H9 (cell line): ENCODE results near the gene IGLL1. TPM values are rescaled to one million over a fixed set of nuclear protein-coding genes. Genes with fewer than 3 reads are reported as not detected.

Experiments
- DNase-seq: peaks from one replicate; pipeline ENCODE4 v3.0.0-alpha.2; 2017
- H2AFZ ChIP-seq: one replicate; pipeline ENCODE4 v1.6.1; 2013; ENCODE audit warnings: mild to moderate bottlenecking, low read length, control low read depth, moderate library complexity
- H2AK5ac ChIP-seq: 2 replicates; pipeline ENCODE4 v1.6.1; 2013; ENCODE audit warnings: low read length, control low read depth, mixed read lengths; ENCODE audit not compliant: insufficient read length
- H2BK120ac ChIP-seq: one replicate; pipeline ENCODE4 v1.6.1; 2013; ENCODE audit warnings: low read depth, mild to moderate bottlenecking, low read length, control low read depth, inconsistent platforms; ENCODE audit not compliant: poor library complexity, severe bottlenecking
- H2BK12ac ChIP-seq: 2 replicates; pipeline ENCODE4 v1.6.1; 2013; ENCODE audit warnings: low read length, control low read depth, mixed read lengths, low read depth; ENCODE audit not compliant: insufficient read length
- H2BK15ac ChIP-seq: 2 replicates; pipeline ENCODE4 v1.6.1; 2013; ENCODE audit warnings: low read depth, low read length, control low read depth
- H2BK20ac ChIP-seq: one replicate; pipeline ENCODE4 v1.6.1; 2013; ENCODE audit warnings: low read depth, mild to moderate bottlenecking, low read length, control low read depth, inconsistent platforms; ENCODE audit not compliant: poor library complexity, severe bottlenecking
- H2BK5ac ChIP-seq: 2 replicates; pipeline ENCODE4 v1.6.1; 2013; ENCODE audit warnings: low read length, control low read depth, mixed read lengths; ENCODE audit not compliant: insufficient read length
- H3K14ac ChIP-seq: 2 replicates; pipeline ENCODE4 v1.6.1; 2013; ENCODE audit warnings: low read length, control low read depth; ENCODE audit not compliant: insufficient read depth
- H3K18ac ChIP-seq: 2 replicates; pipeline ENCODE4 v1.6.1; 2013; ENCODE audit warnings: low read depth, mild to moderate bottlenecking, mixed read lengths, low read length, control low read depth; ENCODE audit not compliant: insufficient read length
- H3K23ac ChIP-seq: 2 replicates; pipeline ENCODE4 v1.6.1; 2013; ENCODE audit warnings: low read length, control low read depth, mixed read lengths, low read depth; ENCODE audit not compliant: insufficient read length
- H3K23me2 ChIP-seq: 2 replicates; pipeline ENCODE4 v1.6.1; 2013; ENCODE audit warnings: low read depth, mild to moderate bottlenecking, mixed read lengths, low read length, control low read depth; ENCODE audit not compliant: insufficient read length, poor library complexity, severe bottlenecking
- H3K27ac ChIP-seq: 2 replicates; pipeline ENCODE4 v1.5.1; 2013; ENCODE audit warnings: low read length, control low read depth, mixed read lengths, low read depth; ENCODE audit not compliant: insufficient read length
- H3K27me3 ChIP-seq: 2 replicates; pipeline ENCODE4 v1.6.1; 2013; ENCODE audit warnings: low read length, control low read depth, inconsistent platforms; ENCODE audit not compliant: insufficient read depth
- H3K4ac ChIP-seq: 2 replicates; pipeline ENCODE4 v1.6.1; 2013; ENCODE audit warnings: low read depth, mild to moderate bottlenecking, control low read depth, inconsistent platforms, low read length, moderate library complexity
- H3K4me1 ChIP-seq: 2 replicates; pipeline ENCODE4 v1.6.1; 2013; ENCODE audit warnings: low read length, control low read depth, inconsistent platforms; ENCODE audit not compliant: insufficient read depth
- H3K4me2 ChIP-seq: 2 replicates; pipeline ENCODE4 v1.6.1; 2013; ENCODE audit warnings: low read length, control low read depth, mixed read lengths; ENCODE audit not compliant: insufficient read length, insufficient read depth
- H3K56ac ChIP-seq: 2 replicates; pipeline ENCODE4 v1.6.1; 2013; ENCODE audit warnings: low read depth, mild to moderate bottlenecking, mixed read lengths, low read length, control low read depth; ENCODE audit not compliant: insufficient read length
- H3K79me1 ChIP-seq: 2 replicates; pipeline ENCODE4 v1.6.1; 2013; ENCODE audit warnings: low read depth, mild to moderate bottlenecking, moderate library complexity, low read length, control low read depth, inconsistent platforms; ENCODE audit not compliant: insufficient read depth, poor library complexity, severe bottlenecking
- H3K79me2 ChIP-seq: 2 replicates; pipeline ENCODE4 v1.6.1; 2013; ENCODE audit warnings: low read length, control low read depth, inconsistent platforms; ENCODE audit not compliant: insufficient read depth
- H3K9ac ChIP-seq: 2 replicates; pipeline ENCODE4 v1.6.1; 2013; ENCODE audit warnings: low read length, control low read depth, mixed read lengths; ENCODE audit not compliant: insufficient read length; ENCODE audit errors: extremely low read depth
- H3K9me3 ChIP-seq: one replicate; pipeline ENCODE4 v1.6.1; 2013; ENCODE audit warnings: low read depth, low read length, inconsistent platforms; ENCODE audit not compliant: control insufficient read depth
- H3T11ph ChIP-seq: one replicate; pipeline ENCODE4 v1.6.1; 2013; ENCODE audit warnings: mild to moderate bottlenecking, low read length, control low read depth, inconsistent platforms
- H4K20me1 ChIP-seq: one replicate; pipeline ENCODE4 v1.6.1; 2013; ENCODE audit not compliant: control insufficient read depth, insufficient read length, insufficient read depth
- H4K5ac ChIP-seq: 2 replicates; pipeline ENCODE4 v1.6.1; 2013; ENCODE audit warnings: low read depth, mild to moderate bottlenecking, mixed read lengths, low read length, control low read depth; ENCODE audit not compliant: insufficient read length
- H4K8ac ChIP-seq: replicated peaks from 2 replicates; pipeline ENCODE4 v1.6.1; 2013; ENCODE audit warnings: low read length, control low read depth, mixed read lengths, low read depth; ENCODE audit not compliant: insufficient read length
- H4K91ac ChIP-seq: 2 replicates; pipeline ENCODE4 v1.6.1; 2013; ENCODE audit warnings: low read depth, mild to moderate bottlenecking, moderate library complexity, mixed read lengths, low read length, control low read depth; ENCODE audit not compliant: insufficient read length
- H3K27ac Mint-ChIP-seq, 3 experiments: 2 replicates in 2 of 3; 3 replicates in 1 of 3; pipeline ENCODE4 v1.8.0; 2020 to 2021; ENCODE audit warnings: mixed read lengths in 3 of 3, mild to moderate bottlenecking in 1 of 3, moderate library complexity in 1 of 3
- H3K27me3 Mint-ChIP-seq: 2 replicates; pipeline ENCODE4 v1.8.0; 2021; ENCODE audit warnings: low read depth, mild to moderate bottlenecking, moderate library complexity, mixed read lengths
- H3K36me3 Mint-ChIP-seq, 3 experiments: 2 replicates in 2 of 3; 3 replicates in 1 of 3; pipeline ENCODE4 v1.8.0; 2020 to 2021; ENCODE audit warnings: low read depth in 3 of 3, mixed read lengths in 3 of 3; ENCODE audit not compliant: insufficient read depth in 1 of 3
- H3K4me1 Mint-ChIP-seq, 2 experiments: 2 replicates each; pipeline ENCODE4 v1.8.0; 2020; ENCODE audit warnings: mixed read lengths in 2 of 2
- H3K4me3 Mint-ChIP-seq, 2 experiments: 2 replicates in 1 of 2; 3 replicates in 1 of 2; pipeline ENCODE4 v1.8.0; 2020 to 2021; ENCODE audit warnings: mild to moderate bottlenecking in 2 of 2, mixed read lengths in 2 of 2, moderate library complexity in 1 of 2
- H3K9me3 Mint-ChIP-seq, 2 experiments: 2 replicates in 1 of 2; 3 replicates in 1 of 2; pipeline ENCODE4 v1.8.0; 2020; ENCODE audit warnings: mild to moderate bottlenecking in 2 of 2, mixed read lengths in 2 of 2, moderate library complexity in 1 of 2
- WGBS: extraction: QIAGEN DNeasy Blood & Tissue Kit; methylation state at CpG from one replicate; pipeline ENCODE4 v1.1.7; 2013; ENCODE audit warnings: missing lambda C conversion rate, low lambda C conversion rate, mixed read lengths; ENCODE audit not compliant: insufficient read length; ENCODE audit errors: extremely low coverage; 5-methylcytosine and 5-hydroxymethylcytosine counted together
- total RNA-seq: library from RNA; stranded (reverse); gene quantifications from 2 replicates; pipeline ENCODE4 v1.2.1, GENCODE V29; 2021
- TF ChIP-seq, protein P1 (sequence below): fragments of 200-600 bp; sonication (generic); conservative IDR thresholded peaks from 3 replicates; pipeline ENCODE4 v1.8.0; 2021; ENCODE audit warnings: antibody characterized with exemption, mild to moderate bottlenecking

Gene IGLL1
- total RNA-seq, 1 experiment from 2014 or later: not detected

DNA sequence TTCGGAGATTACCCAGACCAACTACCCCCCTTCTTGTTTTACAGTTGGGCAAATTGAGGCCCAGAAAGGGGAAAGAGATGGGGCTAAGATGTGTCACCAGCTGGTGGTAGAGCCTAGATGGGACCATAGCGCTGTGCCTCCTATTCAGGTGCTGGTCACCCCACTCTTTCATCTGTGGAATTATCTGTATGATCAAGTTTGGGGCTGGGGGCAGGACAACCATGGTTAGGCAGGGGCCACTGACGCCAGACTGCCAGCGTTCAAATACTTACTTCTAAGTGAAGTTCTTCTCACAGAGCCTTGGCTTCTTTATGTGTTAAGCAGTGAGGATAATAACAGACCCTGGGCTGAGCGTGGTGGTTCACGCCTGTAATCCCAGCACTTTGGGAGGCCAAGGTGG is 55.9 kb downstream of the IGLL1 start:
- Histone ChIP-seq H3K27me3 (peaks cover 3% of the 10 kb centered on the region; the same call in 1 of the 2 replicates), H2AFZ (no peak overlapping the region), H3K14ac (no peak overlapping the region), H4K91ac (no peak overlapping the region), H3K79me1 (no peaks in the 10 kb centered on the region), H3K4me2 (no peak overlapping the region), H3K56ac (no peak overlapping the region), H3K23me2 (no peaks in the 10 kb centered on the region), H3K9ac (no peak overlapping the region), H2BK12ac (no peak overlapping the region), H3K9me3 (no peaks in the 10 kb centered on the region), H2AK5ac (no peak overlapping the region), H3K79me2 (no peaks in the 10 kb centered on the region), H3T11ph (no peak overlapping the region), H4K5ac (no peak overlapping the region), H3K18ac (no peak overlapping the region), H2BK20ac (no peak overlapping the region), H3K23ac (no peak overlapping the region), H2BK5ac (no peak overlapping the region), H2BK15ac (no peak overlapping the region), H4K8ac (no peak overlapping the region), H3K4ac (no peak overlapping the region), H4K20me1 (no peaks in the 10 kb centered on the region), H3K27ac (no peak overlapping the region), H2BK120ac (no peak overlapping the region), H3K4me1 (no peaks in the 10 kb centered on the region; the same call in 1 of the 2 replicates)
- Mint-ChIP-seq H3K4me1 (peaks cover 16 to 26% of the 10 kb centered on the region in 2 experiments), H3K27me3 (peaks cover 86% of the 10 kb centered on the region), H3K27ac (no peak overlapping the region), H3K36me3 (no peaks in the 10 kb centered on the region), H3K4me3 (no peak overlapping the region), H3K9me3 (no peaks in the 10 kb centered on the region; a peak in 1 of 5 replicates)
- TF ChIP-seq, protein P1, sequence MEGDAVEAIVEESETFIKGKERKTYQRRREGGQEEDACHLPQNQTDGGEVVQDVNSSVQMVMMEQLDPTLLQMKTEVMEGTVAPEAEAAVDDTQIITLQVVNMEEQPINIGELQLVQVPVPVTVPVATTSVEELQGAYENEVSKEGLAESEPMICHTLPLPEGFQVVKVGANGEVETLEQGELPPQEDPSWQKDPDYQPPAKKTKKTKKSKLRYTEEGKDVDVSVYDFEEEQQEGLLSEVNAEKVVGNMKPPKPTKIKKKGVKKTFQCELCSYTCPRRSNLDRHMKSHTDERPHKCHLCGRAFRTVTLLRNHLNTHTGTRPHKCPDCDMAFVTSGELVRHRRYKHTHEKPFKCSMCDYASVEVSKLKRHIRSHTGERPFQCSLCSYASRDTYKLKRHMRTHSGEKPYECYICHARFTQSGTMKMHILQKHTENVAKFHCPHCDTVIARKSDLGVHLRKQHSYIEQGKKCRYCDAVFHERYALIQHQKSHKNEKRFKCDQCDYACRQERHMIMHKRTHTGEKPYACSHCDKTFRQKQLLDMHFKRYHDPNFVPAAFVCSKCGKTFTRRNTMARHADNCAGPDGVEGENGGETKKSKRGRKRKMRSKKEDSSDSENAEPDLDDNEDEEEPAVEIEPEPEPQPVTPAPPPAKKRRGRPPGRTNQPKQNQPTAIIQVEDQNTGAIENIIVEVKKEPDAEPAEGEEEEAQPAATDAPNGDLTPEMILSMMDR: no peak
- WGBS: no CpG with 5 or more reads among the region's 6 CpGs
- no peak for DNase-seq
